NOMO-1 treated with dmso at 0.1 percent for 144 hours (cell line): ENCODE measurements around the gene NHSL2.

Experiments used
- DNase-seq: peaks from one replicate; lab custom pipeline; 2025; ENCODE audit not compliant: unreplicated experiment; lab: John Stamatoyannopoulos, UW

The NHSL2 gene

DNA sequence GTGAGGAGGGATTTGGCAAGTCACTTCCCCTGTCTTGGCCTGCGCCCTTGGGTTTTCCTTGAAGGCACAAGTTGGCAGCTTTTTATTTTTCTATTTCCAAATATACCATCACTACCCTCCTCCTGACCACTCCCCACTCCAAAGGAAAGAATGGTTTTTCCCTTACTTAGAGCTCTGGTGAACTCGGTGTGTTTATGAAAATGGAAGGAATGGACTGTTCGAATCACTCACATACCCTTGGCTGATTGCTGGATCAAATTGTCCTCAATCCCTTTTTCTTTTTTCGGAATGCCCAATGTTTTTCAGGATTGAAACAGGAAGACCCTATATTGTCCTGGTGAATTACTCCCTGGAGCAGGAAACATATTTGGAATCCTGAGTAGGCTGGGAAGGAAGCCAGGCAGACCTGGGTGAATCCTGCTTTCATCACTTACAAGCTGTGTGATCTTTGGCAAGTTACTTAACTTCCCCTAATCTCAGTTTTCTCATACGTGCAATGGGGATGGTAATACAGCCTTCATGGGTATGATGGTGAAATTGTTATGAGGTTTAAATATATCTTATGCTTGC, 150.4 kb downstream of the NHSL2 start:
- no peak for DNase-seq

DNA sequence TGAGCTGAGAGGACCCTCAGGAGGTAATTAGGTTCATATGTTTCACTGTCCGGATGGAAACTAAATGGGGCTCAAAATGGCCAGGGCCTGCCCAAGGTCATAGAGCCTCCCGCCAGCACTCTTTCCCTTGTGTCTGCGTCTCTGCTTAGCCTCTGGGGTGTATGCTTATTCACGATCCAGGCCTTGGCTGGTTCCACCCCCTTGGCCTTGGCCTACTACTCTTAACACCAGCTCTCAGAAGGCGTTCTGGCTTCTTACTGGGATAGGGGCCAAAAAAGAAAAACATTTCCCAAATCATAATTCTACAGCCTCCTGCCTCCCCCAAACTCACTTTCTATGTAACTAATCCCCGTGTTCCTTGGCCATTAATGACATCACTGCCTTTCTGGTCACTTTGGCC, 152.3 kb downstream of the NHSL2 start:
- no peak for DNase-seq

DNA sequence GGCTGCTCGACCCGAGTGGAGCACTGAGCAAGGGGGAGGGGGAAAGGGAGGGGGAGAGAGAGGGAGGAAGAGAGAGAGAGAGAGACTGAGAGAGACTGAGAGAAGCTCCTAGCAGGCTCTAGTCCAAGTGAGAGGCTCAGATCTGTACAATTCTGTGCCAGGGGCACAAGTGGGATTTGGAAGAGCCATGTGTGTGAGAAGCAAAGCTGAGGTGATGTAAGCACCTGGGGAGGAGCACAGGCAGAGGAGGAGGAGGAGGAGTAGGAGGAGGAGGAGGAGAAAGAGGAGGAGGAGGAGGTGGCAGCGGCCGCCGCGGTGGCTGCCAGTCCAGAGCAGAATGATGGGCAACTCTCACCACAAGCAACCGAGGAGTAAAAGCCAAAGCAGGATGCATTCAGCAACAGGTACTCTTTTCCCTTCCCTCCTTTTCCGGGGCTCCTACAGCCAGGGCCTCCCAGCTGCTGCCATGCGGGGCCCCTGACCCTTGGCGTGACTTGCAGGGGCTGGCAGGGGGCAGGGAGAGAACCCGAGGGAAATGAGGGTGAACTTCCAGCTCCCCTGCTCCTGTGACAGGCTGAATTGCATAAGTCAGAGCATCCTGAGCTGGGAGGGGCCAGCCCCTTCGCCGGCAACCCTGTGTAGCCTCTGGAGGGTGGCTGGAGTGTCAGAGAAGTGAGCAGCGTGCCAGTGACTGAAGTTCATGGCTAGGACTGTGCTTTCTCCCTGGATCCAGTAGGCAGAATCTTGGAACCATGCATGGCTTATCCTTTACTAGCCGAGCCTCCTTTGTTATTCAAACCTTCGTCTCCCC, 158.9 kb downstream of the NHSL2 start:
- DNase-seq = no peak

DNA sequence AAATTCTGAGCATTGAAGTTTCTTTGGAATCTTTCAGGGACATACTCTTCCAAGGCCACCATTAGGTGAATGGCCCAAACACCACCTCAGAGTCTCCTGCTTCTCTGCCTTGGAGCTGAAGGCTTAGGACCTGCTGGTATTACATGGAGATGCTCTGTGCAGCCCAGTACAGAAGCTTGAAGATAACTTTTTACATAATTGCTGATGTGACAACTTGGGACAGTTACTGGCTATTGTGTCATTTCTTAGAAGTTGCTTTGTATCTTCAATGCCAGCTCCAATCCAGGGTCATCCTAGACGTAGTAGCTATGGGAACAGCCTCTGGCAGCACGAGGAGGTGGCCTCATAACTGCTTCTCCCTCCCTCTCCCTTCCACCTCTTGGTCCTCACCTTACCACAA, 160.6 kb downstream of the NHSL2 start:
- DNase-seq = no peak

DNA sequence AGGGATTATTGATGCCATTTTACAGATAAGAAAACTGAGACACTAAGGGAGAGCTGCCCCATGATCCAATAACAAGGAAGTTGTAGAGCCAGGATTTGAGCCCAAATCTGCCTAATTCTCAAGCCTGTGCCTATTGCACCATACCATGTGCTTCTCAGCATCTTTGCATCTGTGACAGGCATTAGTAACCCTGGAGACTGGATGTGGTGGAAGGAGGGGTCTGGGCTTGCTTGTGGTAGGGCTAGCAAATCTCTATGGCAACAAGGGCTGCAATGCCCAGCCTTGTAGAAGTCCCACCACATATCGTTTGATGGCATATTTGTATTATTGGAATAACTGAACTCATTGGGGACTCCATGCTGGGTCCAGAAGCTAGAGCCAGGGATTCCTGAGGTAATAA, 163.0 kb downstream of the NHSL2 start:
- DNase-seq = no peak

DNA sequence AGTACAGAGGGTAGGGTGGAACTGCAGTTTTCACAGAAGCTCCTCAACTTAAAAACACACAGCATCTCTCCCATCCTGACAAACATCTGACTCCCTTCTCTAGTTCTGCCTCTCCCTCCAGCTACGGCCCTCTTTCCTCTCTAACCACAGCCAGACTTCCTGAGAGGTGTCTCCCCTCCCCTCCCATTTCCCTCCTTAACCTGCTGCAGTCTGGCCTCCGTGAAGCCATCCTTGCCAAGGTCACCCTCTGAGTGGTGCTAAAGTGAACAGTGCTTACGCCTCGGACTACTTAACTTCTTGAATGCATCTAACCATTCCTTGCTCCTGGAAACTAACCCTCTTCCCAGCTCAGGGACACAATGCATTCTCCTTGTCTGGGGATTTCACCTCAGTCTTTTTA, 167.8 kb downstream of the NHSL2 start:
- no peak for DNase-seq

DNA sequence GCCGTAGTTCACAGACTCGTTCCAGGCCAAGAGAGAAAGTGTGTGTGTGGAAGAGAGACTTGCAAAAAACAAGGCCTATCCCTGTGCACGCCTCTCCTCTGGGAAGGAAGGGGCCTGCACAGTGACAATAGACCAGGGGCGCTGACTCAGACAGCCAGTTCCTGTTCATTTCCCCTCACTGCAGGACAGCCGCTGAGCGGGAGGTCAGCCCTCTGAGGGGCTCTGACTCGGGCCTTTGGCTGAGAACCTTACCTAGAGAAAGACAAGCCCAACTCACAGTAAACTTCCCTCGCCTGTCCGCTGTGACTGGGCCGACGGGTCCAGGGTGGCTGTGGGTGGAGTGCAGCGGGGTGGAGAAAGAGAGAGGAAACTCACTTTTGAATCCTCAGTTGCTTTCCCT, 169.0 kb downstream of the NHSL2 start:
- DNase-seq = no peak

DNA sequence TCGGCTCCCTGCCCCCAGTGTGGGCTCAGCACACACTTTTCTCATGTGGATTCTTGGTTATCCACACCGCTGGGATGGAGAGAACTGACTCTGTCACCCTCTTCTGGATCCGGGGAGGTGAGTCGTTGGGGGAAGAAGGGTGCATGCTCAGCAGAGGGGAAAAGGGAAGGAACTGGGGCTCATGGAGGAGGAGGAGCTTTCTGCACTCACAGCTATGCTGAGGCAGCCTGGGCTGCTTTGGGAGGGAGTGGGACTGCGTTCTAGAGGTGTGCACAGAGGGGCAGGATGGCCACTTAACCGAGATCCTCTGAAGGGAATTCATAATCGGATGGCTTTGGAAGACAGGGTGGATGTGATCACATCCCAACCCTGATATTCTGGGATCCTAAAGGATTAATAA, 169.5 kb downstream of the NHSL2 start:
- DNase-seq = peak; percentile 46

DNA sequence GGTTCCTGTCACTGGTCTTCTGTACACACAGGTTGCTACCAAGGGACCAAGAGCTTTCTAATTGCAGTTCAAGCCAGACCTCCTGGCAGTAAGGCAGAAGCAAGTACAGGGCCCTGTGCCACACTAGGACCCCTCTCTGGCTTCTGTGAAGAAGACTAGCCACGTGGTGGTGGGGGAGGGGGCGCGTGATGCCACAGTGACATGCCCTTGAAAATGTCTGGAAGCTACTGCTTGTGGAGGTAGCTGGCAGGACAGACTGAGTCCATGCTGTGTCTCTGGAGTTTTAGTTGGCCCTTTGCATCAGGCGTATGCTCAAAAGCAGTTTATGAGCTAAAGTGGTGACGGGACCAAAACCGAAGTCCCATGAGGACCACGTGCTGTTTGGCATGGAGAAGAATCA, 170.2 kb downstream of the NHSL2 start:
- no peak for DNase-seq

DNA sequence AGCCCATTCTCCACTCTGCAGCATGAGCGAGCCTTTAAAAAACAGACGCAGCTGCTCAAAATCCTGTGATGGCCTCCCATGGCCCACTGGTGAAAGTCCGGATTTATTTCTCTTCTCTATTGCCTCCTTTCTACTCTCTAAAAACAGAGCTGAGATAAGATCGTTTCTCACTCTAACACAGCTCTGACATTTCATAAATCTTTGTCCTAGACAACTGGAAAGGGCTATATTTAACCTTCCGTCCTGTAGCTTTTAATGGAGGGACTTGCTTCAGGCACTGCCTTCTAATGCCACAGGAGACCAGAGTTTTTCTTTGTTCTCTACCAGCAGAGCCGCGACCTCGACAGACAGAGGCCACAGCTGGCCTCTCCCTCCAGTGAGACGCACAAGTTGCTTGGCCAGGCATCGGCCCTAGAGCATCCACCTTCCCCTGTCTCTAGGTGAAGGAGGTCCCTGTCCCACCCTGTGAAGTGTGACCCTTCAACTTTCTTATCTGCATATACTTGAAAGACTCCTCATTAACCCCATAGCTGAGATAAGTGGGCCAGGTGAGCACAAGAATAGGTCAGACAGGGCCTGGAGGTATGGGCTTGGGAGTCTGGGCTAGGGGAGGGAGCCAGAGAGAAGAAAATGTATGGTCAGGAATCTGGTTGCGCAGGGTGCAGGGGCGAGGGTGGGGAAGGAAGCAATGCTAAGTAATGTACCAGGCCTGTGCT, 171.1 kb downstream of the NHSL2 start:
- no peak for DNase-seq

DNA sequence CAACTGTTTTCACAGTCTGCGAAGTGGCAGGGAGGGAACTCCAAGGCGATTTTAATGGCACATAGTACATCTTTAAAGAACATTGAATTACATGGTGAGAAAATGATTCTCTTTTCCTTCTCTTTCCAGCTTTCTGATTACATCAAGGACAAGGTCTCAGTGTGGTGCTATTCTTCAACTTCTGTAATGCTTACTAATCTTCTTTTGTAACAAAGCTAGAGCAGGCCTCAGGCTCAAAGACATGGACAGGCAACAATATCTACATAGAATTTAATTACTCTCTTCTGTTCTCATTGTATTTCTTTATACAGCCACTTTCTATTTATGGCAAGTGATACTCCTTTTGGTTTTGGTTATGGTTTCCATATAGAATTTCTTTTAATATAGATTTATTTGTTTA, 172.6 kb downstream of the NHSL2 start:
- no peak for DNase-seq

DNA sequence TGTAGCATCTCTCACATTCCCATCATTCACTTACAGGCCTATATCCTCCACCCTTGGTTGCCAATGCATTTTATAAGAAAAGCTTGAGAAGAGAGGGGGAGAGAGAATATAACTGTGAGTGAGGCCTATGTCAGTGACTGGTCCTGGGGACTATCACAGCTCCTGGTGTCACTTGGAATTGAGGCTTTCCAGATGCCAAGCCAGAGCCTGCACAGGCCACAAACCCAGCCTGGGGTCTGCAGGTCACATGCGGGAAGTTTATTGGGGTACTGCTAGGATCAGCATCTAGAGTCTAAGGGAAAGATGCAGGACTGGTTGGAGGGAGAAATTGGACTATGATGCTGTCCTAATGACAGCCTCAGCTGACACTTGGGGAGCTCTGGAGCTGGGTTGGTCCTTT, 173.5 kb downstream of the NHSL2 start:
- DNase-seq = no peak

DNA sequence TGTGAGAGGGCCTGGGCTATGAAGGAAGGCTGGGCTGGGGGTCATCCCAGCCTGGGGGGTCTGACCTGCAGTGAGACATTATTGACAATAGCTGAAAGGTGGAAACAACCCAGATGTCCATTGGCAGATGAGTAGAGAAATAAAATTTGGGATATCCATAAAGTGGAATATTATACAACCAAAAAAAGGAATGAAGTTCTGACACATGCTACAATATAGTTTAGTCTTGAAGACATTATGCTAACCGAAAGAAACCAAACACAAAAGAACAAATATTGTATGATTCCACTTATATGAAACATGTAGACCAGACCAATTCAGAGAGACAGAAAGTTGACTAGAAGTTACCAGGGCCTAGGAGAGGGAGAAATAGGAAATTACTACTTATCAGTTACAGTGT, 176.3 kb downstream of the NHSL2 start:
- no peak for DNase-seq

DNA sequence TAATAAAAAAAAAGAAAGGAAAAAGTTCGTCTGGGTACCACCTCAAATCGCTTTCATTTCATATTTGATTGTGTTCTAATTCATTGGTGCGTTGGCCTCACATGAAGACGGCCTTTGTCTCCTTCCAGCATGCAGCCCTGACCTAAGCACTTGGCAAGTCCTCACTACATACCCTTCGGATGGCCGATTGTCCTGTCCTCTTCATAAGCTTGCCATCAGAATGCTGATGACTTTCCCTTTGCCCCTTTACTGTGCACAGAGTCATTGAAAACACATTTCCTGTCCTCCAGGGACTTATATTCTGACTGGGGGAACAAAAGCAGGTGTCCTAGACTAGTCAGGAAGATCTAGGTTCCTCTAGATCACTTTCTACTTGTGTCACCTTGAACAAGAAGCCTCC, 178.1 kb downstream of the NHSL2 start:
- no peak for DNase-seq

DNA sequence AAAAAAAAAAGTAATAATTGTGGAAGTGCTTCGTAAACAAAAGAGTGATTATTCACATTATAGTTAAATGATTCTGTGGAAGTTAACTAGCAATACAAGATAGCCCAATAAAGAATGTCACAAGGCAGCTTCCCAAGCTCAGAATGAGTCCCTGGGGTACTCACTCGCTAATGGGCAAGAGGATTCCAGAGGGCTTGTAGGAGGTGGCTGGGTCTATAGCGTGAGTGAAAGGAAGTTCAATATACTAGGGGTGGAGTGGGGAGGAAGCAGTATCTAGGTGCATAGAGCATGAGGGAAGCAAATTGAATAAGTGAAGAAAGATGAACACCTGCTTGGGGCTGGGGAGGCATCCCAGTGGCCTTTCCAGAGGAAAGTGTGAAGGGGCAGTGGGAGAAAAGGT, 178.6 kb downstream of the NHSL2 start:
- DNase-seq = no peak

DNA sequence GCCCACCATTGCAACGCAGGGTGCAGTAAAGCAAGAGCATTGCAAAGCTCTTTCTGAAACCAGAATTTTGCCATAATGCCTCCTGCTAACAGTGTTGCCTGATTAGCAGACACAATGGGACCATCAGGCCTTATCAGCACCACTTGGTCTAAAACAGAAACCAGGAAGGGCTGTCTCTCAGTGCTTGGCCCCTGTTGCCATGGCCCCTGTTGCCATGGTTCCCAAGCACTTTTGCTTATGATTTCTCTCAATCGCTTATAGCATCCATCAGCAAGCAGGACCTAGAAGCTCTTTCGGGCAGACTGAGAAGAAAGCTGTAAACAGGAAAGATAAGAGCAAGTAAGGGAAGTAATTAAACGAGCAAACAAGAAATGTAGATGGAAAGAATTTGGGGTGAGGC, 184.2 kb downstream of the NHSL2 start:
- peak; percentile 26 for DNase-seq

DNA sequence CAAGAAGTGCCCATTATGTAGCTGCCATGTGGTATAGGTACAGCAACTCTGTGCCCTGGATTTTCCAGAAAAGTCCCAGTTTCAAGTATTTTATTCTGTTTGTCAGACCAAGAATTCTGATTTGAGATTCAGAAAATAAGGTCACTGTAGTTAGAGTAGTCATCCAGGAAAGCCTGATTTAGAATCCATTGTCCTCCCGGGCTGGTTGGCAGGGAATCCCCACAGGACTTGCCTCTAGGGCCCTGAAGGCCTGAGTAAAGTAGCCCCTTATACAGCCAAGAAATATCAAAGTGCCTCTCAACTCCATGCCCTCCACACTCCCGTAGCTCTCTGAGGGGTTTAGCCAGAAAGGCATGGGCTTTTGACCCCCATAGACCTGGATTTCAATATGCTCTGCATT, 184.7 kb downstream of the NHSL2 start:
- no peak for DNase-seq

DNA sequence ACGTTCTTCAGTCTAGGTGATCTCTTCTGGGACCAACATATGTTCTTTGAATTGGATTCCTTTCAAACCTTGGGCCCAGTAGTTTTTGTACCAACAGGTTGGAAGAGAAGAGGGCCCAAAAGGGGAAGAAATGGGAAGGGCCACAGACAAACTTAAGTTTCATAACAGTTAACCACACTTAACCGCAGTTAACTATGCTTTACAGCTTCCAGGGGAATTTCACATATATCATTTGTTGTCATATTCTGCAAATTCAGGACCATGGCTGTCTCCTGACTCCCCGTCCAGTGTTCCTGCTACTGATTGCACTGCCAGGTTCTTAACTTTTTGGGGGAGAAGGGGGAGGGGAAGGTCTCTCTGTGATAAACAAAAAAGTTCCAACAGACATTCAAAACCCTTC, 186.5 kb downstream of the NHSL2 start:
- peak; percentile 70 for DNase-seq

DNA sequence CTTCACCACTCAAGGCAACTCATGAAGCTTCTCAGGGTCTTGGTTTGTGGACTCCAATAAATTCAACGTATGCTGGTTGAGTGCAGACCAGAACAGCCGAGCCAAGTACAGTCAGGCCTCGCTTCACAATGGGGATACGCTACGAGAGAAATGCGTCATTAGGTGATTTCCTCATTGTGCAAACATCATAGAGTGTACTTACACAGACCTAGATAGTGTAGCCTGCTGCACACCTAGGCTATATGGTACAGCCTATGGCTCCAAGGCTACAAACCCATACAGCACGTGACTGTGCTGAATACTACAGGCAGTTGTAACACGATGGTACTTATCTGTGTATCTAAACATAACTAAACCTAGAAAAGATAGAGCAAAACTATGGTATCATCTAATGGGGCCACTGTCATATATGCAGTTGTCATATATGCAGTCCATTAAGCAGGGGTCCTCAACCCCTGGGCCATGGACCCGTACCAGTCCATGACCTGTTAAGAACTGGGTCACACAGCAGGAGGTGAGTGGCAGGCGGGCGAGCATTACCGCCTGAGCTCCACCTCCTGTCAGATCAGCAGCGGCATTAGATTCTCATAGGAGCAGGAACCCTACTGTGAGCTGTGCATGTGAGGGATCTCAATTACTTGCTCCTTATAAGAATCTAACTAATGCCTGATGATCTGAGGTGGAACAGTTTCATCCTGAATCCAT, 189.6 kb downstream of the NHSL2 start:
- DNase-seq = no peak

DNA sequence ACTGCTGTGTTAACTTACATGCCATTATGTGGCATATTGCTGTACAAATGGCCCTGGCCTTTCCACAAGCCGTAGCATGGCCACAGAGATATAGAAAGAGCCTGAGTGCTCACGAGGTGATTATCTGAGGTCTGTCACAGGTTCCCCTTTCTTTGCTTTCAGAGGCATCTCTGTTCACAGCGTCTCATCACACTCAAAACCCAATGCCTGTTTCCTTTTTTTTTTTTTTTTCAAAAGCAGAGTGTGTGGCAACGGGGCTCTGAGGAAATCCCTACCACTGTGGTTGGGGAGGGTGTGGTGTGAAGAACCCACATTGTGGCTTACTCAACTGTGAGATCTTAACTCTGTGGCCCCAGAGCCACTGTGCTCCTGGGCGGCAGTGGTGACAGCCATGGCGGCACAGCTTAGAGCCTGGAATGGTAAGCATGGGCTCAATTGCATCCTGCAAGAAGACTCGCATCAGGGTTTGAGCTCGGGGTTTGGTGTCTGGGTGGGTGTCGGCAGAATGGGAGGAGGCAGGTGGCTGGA, 190.2 kb downstream of the NHSL2 start:
- DNase-seq = peak; percentile 91

DNA sequence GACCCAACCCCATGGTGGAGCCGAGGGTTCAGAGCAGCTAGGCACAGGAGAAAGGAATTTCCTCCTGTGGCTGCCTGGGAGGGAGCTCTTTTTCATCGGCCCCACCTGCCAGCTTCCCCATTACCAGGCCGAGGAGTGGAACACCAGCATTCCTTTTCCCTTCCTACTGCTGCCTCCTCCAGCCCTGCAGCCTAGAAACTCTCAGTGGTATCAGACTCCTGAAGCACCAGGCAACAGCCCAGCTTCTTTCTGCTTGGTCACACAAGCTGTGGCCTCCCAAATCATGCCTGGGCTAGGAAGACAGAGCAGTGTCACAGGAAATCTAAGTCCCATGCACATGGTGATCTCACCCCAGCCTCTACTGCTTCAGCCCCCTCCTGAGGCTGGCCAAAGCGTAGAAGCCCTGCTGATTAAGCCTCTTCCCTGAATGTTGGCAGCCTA, 191.0 kb downstream of the NHSL2 start:
- DNase-seq = no peak
